Cardiac septum (tissue), 1 donor: ENCODE measurements around the gene KSR2. TPM values are rescaled to one million over a fixed set of nuclear protein-coding genes. Genes with fewer than 3 reads are reported as not detected.
"Not testable (repeated sequence)": the region's sequence is repeated elsewhere in the genome, so short reads cannot be mapped to it uniquely, and the experiment has no call there.

Experiments used
- DNase-seq: peaks from one replicate; pipeline ENCODE4 v3.0.0-alpha.2; 2020; ENCODE audit warnings: low spot score
- intact Hi-C: fragments of 100-400 bp; cut with DNase I; formaldehyde crosslinking; loops from one replicate; pipeline ENCODE4 v1.14.0; 2022
- total RNA-seq: library from RNA; stranded (reverse); fragmentation: NEBNext Ultra II Directional; extraction: Animal tissue kit (Norgen Biotek cat#: 25700); gene quantifications from one replicate; pipeline ENCODE4 v1.2.1, GENCODE V29; 2021
- donor health status: DM: no; HTN: no; CAD: no.

KSR2 gene
- total RNA-seq, 1 donor from 2014 or later = not detected

DNA sequence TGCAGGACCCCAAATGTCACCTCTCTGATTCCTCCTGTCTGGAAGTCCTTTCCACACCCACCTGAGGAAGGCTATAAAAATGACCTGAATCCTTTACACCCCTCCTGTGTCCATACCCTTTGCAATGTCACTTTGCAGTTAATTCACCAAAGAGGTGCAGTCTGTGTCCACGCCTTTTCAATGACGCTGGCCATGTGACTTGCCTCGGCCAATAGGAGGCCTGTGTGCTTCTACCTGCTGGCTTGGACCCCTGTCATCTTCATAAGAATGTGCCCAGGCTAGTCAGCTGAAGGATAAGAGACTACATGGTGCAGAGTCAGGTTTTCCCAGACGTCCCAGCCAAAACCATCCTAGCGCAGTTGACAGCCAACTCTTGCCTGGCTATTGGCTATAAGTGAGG, 101.4 kb downstream of the KSR2 start:
- intact Hi-C loops = no loop called here
- no peak for DNase-seq

DNA sequence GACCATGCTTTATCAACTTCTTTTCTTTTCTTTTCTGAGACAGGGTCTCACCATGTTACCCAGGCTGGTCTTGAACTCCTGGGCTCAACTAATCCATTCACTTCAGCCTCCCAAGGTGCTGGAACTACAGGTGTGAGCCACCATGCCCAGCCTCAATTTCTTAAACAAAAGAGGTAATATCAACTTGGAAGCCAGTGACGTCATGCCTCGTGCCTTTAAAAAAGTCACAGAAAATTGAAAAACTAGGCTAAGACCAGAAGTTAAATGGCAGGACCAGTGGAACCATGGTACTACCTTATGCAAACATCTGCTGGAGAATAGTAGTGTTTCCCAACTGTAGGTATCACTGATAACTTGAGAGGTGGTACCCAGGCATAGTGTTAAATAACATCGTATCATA, 103.3 kb downstream of the KSR2 start:
- DNase-seq = no peak
- intact Hi-C loops = no loop called here

DNA sequence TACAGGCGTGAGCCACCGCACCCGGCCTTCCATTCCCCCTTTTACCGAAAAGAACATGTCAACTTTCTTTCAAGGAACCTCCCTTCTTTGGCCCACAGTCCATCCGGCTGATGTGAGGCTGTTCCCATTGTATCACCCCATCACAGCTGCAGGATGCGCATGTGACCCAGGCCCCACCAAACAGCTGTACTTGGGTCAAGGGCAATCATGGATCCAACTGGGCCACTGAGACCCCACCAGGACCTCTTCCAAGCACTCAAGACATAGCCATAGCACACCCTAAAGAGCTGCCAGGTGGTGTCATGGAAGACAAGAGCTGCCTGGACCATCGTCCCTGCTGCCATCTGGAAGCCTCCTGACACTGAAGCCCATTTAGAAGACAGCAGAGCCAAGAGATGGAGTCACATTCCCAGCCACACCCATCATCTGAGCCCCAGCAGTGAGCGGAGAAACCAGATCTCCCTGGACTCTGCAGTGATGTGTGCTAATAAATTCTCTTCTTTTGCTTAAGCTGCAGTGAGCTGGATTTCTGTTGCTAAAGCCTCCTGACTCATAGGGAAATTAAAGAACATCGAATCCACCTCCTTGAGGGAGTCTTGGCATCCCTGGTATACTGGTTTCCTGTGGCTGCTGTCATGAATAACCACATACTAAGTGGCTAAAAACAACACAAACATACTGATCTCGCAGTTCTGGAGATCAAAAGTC, 105.6 kb downstream of the KSR2 start:
- intact Hi-C loops = no loop called here
- DNase-seq = no peak

DNA sequence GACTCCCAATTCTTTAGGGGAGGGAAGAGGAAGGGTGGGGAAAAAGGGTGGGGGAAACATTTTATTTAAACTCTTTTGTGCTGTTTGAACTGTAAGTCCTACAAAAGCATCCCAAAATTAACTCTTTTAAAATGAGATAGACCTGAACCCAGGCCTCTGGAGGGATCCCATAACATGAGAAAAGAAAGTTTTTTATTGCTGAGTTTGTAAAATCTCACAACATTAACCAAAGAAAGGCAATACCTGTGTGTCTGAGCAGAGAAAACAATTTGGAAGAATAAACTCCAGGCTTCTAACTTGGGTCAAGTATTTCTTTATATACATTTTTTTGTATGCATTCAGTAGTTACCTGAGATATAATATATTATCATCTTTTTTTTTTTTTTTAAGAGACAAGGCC, 107.1 kb downstream of the KSR2 start:
- intact Hi-C loops = no loop called here
- no peak for DNase-seq

DNA sequence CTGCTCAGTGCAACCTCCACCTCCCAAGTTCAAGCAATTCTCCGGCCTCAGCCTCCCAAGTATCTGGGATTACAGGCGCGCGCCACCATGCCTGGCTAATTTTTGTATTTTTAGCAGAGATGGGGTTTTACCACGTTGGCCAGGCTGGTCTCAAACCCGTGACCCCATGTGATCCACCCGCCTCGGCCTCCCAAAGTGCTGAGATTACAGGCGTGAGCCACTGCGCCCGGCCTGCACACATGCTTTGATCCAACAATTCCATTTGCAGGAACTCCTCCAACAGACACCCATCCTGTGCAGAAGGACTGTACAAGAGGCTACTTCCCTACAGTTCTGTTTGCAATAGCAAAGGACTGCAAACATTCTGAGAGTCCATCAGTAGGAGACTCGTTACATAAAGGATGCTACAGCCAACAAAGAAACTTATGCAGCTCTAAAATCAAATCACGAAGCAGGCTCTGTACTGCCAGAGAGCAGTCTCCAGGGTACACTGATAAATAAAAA, 108.0 kb downstream of the KSR2 start:
- intact Hi-C loops, DNase-seq: not testable (repeated sequence)

DNA sequence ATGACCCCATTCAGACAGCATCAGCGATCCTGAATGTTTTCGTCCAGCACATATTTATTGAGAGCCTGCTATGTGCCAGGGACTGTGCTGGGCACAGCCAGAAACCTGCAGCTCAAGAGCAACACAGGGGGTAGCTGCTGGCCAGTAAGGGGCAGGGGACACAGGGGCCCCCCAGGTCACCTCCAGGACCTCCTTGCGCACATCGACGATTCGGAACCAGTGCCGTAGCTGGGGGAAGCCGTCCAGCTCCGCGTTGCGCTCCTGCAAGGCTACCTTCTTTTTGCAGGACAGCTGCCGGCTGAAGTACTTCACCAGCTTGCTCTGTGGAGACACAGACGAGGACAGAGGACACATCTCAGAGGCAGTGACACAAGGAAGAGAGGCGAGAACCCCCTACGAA, 108.7 kb downstream of the KSR2 start:
- intact Hi-C loops = no loop called here
- no peak for DNase-seq

DNA sequence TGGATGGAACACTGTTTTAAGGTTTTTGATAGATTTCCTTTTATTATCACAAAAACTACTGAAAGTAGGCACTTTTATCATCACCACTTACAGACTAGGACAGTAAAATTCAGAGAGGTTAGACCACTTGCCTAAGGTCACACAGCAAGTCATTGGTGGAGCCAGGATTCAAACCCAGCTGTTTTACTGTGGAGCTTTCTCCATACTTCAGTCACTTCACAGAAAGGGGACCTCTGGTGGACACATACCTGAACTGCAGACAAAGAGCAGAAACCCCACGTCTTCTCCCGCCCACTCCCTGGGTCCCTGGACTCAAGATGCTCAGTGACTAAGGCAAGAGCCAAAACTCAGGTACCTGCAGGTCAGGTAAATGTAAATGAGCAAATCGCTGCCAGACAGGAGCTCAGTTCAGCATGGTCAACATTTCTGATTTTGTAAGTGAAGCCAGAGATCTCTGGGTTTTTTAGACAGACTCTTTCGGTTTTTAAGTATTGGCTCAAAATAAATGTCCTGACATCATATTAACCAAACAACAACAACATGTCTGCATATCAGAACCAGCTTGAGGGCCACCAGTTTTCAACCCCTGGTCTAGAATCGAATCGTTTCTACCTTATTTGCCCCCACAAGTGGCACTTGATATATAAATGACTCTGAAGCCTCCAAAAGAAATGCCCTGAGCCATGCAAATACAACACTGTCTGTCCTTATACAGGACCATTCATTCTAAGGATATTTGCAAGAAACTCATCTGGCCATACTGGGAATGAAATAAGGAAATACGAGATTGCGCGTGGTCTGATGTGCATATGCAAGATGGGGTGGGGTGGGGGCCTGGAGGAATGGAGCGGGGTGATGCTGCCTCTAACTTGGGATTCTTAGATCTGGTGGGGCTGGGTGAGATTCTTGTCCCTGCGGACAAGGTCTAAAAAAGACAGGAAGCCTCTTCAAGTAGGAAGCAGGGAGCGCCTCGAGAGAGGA, 110.9 kb downstream of the KSR2 start:
- intact Hi-C loops = no loop called here
- no peak for DNase-seq

DNA sequence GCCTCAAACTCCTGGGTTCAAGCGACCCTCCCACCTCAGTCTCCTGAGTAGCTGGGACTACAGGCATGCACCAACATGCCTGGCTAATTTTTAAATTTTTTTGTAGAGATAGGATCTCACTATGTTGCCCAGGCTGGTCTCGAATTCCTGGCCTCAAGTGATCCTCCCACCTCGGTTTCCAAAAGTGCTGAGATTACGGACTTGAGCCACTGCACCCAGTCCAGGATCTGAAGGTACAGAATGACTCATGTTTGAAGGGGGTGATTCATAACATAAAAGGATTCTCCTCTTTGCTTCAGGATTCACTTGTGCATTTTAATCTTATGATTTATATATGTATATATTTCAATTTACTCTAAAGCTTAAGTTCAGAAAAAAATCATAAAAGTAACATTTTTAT, 111.7 kb downstream of the KSR2 start:
- intact Hi-C loops, DNase-seq: not testable (repeated sequence)

DNA sequence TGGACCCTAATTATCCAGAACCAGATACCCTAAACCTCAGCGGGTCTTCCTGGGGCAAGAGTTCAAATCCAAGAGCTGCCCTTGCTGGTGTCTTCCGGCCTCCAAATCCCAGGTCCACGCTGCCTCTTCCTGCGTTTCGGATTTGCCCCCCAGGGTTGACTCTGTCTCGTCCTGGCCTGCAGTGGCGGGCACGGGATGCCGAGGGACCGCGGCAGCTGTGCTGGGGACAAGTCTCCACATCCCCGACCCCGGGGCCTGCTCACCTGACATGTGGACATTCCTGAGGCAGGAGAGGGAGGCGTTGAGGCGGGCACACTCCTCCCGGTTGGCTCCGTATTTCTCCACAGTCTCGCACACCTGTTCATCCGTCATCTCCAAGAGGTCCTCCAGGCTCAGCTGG, 113.6 kb downstream of the KSR2 start:
- intact Hi-C loops = no loop called here
- no peak for DNase-seq

DNA sequence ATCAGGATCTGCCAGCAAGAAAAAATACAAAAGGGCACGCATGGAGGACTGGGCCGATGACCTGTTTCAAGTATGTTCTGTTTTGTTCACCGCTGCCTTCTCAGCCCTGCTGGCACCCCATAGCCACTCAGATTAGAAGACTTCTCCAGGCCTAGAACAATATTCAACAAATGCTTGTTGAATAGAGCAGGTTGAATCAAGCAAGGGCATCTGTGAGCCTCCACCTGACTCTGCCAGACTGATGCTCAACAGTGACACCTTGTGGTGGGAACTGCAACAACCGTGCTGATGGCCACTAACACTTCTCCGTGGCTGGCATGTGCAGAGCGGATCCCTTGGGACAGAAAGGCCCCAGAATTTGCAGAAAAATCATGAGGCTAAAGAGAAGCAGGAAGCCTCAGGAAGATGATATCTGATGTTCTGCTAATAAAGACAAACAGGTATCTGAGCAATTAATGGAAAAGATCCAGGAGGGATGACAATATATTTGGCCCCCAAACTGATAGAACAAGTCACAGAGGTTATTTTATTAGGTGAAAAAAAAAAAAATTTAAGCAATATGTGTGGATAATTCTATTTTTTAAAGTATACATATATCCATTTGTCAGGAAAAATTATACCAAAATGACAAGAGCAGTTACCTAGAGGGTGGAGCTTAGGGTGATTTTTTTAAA, 114.3 kb downstream of the KSR2 start:
- intact Hi-C loops = no loop called here
- DNase-seq = no peak

DNA sequence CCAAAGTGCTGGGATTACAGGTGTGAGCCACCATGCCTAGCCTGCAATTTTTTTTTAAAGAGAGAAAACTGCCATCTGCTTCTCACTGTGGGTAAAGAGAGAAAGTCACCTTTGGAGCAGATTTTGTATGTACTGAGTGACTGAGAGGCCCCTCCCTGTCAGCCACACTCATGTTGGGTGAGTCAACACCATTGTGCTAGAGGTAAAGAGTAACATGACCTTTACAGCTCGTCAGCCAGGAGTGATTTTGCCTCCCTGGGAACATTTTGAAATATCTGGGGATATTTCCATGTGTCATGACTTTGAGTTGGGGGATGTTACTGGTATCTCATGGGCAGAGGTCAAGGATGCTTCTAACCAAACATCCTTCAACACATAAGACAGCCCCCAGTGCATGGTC, 115.2 kb downstream of the KSR2 start:
- no peak for DNase-seq
- intact Hi-C loops = no loop called here

DNA sequence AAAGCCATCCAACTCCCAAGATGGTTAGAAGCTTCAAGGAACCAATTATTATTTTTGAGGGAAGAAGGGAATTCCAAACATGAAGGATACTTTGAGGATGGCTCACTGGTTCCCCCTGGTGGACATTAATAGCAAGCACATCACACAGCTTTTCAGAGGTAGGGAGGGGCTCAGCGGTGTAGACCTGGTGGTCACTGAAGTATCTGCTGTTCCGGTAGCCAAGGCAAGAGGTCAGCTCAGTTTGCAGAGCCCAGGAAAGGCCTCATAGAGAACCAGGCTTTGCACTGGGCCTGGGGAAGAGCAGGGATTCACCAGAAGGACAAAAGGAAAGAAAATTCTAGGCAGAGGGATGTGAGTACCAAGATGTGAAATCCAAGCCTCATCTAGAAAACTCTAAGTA, 118.7 kb downstream of the KSR2 start:
- no peak for DNase-seq
- intact Hi-C loops = no loop called here

DNA sequence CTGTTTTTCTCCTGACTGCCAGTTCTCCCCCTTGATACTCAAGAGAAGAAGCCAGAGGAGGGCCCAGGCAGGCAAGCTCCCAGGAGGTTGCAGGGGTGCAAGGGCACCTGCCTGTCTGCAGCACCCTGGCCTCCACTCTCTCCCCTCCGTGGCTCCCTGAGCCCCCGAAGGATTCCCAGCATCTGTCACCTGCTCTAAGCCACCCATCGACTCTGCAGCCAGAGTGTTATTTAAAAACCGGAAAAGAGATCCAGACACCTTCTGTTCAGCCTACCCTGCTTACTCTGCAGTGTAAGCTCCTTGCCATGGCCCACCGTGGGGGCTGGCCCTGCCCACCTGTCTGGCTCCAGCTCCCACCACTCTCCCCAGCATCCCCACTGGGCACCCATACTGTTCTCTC, 121.4 kb downstream of the KSR2 start:
- intact Hi-C loops = no loop called here
- no peak for DNase-seq

DNA sequence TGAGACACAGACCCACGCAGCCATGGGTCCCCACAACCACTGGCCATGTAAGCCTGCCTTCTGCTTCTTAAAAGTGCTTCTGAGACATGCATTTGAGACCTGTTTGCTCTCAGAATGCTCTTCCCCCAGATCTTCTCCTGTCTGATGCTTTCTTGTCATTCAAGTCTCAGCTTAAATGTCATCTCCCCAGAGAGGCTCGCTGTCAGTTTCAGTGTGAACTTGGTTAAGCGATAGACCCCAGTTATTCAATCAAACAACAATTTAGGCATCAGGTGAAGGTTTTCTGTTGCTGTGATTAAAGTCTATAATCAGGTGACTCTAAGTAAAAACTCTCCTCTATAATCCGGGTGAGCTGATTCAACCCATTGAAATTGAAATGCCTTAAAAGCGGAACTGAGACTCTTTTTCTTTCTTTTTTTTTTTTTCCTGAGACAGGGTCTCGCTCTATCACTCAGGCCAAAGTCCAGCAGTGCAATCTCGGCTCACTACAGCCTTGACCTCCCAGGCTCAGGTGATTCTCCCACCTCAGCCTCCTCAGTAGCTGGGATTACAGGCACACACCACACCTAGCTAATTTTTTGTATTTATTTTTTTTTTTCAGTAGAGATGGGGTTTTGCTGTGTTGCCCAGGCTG, 123.4 kb downstream of the KSR2 start:
- DNase-seq = no peak
- intact Hi-C loops = no loop called here

DNA sequence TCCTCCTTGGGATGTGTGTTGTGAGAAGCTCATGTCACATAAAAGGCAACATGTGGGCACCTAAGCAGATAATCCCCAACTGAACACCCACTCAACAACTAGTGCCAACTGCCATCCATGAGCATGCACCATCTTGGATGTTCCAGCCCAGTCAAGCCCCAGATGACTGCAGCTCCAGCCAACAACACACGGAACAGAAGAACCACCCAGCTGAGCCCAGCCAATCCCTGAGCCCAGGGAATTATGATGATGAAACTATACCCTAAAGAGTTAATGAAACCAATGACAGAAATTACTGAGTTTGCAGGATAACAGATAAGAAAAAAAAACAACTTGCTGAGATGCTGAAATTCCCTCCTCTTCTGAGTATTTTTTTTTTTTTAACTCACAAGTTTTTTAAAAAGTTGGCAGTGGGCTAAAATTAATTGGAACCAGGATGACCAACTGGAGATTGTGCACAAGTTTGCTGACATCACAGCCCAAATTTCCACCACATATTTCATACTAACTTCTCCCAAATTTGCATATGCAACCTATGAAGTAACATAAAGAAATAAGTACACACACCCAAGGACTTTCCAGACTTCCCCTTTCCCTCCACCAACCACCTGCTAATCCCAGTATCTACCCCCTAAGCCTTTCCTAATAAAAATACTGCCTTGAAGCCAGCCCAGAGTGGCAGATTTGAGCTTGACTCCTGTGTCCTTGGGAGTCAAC, 124.5 kb downstream of the KSR2 start:
- DNase-seq = no peak
- intact Hi-C loops = no loop called here

DNA sequence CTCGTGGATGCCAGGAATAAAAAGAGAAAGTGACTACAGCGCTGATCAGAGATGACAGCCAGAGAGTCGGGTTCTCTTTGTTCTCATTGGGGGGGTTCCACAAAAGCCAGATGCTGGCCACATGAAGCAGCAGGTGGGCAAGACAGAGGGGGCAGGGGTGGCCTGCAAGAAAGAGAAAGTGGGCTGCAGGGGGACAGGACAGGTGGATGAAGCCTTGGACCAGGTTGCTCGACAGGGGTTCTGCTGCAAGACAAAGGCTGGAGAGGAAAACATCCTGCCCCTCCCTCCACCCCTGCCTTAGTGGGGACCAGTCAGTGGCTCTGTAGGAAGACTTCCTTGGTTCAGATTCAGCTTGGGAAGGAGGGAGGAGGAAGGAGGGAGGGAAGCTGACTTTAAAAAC, 126.2 kb downstream of the KSR2 start:
- intact Hi-C loops = no loop called here

DNA sequence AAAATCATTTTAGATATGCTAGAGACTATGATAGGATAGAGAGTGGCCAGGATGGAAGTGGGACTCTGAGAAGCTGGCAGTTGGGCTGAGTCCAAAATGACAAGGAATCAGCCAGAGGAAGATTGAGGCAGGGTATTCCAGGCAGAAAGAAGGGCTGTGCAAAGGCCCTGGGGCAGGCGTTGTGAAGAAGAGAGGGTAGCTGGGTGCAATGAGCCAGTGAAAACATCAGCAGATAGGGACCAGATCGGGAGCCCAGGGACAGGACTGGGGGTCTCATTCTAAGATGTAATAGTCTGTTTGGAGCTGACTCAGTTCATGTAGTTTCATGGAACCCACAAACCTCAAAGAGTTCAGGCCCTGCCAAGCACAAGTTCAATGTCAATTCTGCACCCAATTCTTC, 126.6 kb downstream of the KSR2 start:
- no peak for DNase-seq
- intact Hi-C loops = no loop called here

More for the DNA sequence above, 126.2 kb downstream of the KSR2 start:
- no peak for DNase-seq

DNA sequence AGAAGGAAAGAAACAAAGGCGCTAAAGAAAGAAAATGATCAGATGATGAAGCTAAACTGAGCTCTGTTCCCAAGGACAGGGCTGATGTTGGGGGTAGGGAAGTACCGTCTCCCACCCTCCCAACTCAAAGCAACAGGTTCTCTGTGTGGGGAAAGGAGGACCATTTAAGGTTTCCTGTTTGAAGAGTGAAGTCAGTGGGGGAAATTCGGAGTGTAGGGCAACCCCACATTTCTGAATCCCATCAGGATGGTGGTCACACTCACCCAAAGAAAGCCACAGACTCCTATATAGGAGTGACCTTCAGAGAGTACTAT, 131.1 kb downstream of the KSR2 start:
- no peak for DNase-seq
- intact Hi-C loops = loop anchor here (2.0 to 10.0 kb wide), 3 partner anchors 253 to 625 kb away; no protein-coding TSS in a partner anchor
